IPS-18a (cell line): ENCODE data around the gene MCHR1.
A peak's percentile ranks its signal among the peaks of the same experiment; 100 is the strongest.
"Not testable (repeated sequence)": the region's sequence is repeated elsewhere in the genome, so short reads cannot be mapped to it uniquely, and the experiment has no call there.

Experiments used
- H3K27ac ChIP-seq: one replicate; pipeline ENCODE4 v1.5.1; 2013; ENCODE audit warnings: low read length
- H3K27me3 ChIP-seq: one replicate; pipeline ENCODE4 v1.6.1; 2013; ENCODE audit warnings: mild to moderate bottlenecking, low read length; ENCODE audit not compliant: control insufficient read depth, insufficient read depth
- H3K36me3 ChIP-seq: one replicate; pipeline ENCODE4 v1.6.1; 2013; ENCODE audit warnings: low read depth, low read length; ENCODE audit not compliant: control insufficient read depth
- H3K4me1 ChIP-seq: one replicate; pipeline ENCODE4 v1.6.1; 2013; ENCODE audit warnings: low read depth, low read length; ENCODE audit not compliant: control insufficient read depth
- H3K4me3 ChIP-seq: one replicate; pipeline ENCODE4 v1.5.1; 2013; ENCODE audit warnings: low read length
- H3K9ac ChIP-seq: one replicate; pipeline ENCODE4 v1.6.1; 2013; ENCODE audit warnings: mild to moderate bottlenecking, low read length, moderate library complexity
- H3K9me3 ChIP-seq: one replicate; pipeline ENCODE4 v1.6.1; 2013; ENCODE audit warnings: low read depth, low read length; ENCODE audit not compliant: control insufficient read depth

Gene MCHR1

DNA sequence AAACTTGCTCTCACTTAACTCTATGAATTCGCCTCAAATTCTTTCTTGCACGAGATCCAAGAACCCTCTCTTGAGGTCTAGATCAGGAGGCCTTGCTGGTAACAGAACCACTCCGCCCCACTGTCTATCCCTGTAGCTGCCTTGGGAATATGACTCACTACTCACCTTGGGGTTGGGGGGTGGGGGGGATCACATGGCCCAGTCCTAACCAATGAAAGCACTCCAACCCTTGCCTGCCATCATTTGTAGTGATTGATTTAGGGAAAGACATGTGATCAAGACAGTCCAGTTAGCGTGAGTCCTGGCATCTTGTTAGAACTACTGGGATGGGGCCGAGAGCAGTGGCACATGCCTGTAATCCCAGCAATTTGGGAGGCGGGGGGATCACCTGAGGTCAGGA is 38.0 kb upstream of the MCHR1 start:
- Histone ChIP-seq H3K27me3 (peaks cover 9% of the 10 kb centered on the region), H3K9ac (no peak overlapping the region), H3K4me1 (no peaks in the 10 kb centered on the region), H3K9me3 (no peaks in the 10 kb centered on the region), H3K4me3 (no peak overlapping the region), H3K36me3 (no peaks in the 10 kb centered on the region), H3K27ac (no peak overlapping the region)

DNA sequence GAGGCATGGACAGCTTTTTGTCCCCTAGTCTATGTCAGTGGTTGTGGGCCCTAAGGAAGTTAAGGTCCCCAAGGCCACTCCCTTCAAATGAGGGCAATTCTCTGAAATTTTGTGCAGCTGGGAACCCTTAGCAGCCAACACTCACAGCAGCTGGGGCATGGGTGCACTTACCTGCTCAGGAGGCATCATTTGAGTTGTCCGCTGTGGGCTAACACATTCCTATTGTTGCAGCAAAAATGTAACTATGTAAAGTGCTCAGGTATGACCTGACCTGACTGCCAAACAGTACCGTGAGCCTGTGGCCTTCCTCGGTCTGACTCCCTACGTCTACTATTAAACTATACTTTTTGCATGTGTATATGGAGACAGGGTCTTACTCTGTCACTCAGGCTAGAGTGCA is 37.0 kb upstream of the MCHR1 start:
- H3K9ac ChIP-seq, result no peak overlapping the region
- H3K4me3 ChIP-seq, result no peak overlapping the region
- H3K27ac ChIP-seq, result no peak overlapping the region
- no peaks in the 10 kb centered on the region for H3K36me3 ChIP-seq
- no peaks in the 10 kb centered on the region for H3K9me3 ChIP-seq
- H3K27me3 ChIP-seq, result peaks cover 9% of the 10 kb centered on the region
- H3K4me1 ChIP-seq, result no peaks in the 10 kb centered on the region

DNA sequence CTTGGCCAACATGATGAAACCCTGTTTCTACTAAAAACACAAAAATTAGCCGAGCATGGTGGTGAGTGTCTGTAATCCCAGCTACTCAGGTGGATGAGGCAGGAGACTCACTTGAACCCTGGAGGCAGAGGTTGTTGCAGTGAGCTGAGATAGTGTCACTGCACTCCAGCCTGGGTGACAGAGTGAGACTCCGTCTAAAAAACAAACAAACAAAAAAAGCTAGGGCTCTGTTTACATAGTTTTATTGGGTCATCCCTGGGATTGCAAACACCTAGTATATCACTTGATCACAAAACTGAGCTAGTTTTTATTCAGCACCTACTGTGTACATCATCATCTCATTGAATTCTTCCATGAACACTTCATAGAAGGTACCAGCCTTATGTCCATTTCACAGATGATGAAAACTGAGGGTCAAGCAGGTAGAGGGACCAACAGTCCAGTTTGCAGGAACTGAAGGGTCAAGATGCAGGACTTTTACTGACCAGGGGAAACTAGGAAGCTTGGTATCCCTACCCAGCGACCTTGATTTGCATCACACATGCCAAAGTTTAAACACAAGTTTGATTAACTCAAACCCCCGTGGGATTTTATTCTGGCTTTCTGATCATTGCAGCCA is 33.6 kb upstream of the MCHR1 start:
- Histone ChIP-seq H3K4me3 (no peak overlapping the region), H3K27ac (no peak overlapping the region), H3K27me3 (no peaks in the 10 kb centered on the region), H3K9ac (no peak overlapping the region), H3K4me1 (no peaks in the 10 kb centered on the region), H3K36me3 (no peaks in the 10 kb centered on the region), H3K9me3 (no peaks in the 10 kb centered on the region)

DNA sequence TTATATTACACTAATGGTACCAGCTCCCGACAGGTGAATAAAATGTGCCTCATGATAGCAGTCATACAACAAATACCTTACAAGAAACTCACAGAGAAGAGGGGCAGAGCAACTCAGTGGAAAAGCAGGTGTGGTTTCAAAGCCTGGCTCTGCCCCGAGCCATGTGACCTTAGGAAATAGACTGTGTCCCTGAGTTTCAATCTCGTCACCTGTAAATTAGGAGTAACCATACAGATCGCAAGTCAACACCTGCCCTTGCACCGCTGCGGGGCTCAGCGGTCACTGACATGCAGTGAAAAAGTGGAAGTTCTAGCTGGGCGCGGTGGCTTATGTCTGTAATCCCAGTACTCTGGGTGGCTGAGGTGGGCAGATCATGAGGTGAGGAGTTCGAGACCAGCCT is 30.9 kb upstream of the MCHR1 start:
- no peak overlapping the region for H3K4me3 ChIP-seq

DNA sequence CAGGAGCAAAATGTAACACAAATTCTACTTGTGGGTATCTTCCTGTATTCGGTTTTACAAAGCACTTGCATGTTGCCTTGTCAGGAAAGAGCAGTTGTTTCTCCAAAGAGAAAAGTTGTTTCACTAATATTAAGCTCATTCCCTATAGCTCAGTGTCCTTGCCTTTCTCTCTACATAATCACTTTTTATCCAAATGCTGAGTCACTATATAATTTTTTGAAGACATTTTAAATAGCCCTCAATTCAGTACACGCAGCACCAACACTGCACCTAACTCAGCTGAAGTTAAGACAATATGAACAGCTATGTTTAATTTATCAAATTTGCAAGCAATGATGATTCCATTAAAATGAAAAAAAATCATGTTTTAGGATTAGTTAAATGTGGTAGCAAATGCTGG is 28.2 kb upstream of the MCHR1 start:
- no peaks in the 10 kb centered on the region for H3K27me3 ChIP-seq
- no peaks in the 10 kb centered on the region for H3K9me3 ChIP-seq
- no peaks in the 10 kb centered on the region for H3K4me1 ChIP-seq
- H3K27ac ChIP-seq, result no peak overlapping the region
- no peak overlapping the region for H3K4me3 ChIP-seq
- no peak overlapping the region for H3K9ac ChIP-seq
- H3K36me3 ChIP-seq, result no peaks in the 10 kb centered on the region

More for the DNA sequence above, 30.9 kb upstream of the MCHR1 start:
- Histone ChIP-seq H3K27ac (no peak overlapping the region), H3K27me3 (no peaks in the 10 kb centered on the region), H3K4me1 (no peaks in the 10 kb centered on the region), H3K9me3 (no peaks in the 10 kb centered on the region), H3K9ac (no peak overlapping the region), H3K36me3 (no peaks in the 10 kb centered on the region)

DNA sequence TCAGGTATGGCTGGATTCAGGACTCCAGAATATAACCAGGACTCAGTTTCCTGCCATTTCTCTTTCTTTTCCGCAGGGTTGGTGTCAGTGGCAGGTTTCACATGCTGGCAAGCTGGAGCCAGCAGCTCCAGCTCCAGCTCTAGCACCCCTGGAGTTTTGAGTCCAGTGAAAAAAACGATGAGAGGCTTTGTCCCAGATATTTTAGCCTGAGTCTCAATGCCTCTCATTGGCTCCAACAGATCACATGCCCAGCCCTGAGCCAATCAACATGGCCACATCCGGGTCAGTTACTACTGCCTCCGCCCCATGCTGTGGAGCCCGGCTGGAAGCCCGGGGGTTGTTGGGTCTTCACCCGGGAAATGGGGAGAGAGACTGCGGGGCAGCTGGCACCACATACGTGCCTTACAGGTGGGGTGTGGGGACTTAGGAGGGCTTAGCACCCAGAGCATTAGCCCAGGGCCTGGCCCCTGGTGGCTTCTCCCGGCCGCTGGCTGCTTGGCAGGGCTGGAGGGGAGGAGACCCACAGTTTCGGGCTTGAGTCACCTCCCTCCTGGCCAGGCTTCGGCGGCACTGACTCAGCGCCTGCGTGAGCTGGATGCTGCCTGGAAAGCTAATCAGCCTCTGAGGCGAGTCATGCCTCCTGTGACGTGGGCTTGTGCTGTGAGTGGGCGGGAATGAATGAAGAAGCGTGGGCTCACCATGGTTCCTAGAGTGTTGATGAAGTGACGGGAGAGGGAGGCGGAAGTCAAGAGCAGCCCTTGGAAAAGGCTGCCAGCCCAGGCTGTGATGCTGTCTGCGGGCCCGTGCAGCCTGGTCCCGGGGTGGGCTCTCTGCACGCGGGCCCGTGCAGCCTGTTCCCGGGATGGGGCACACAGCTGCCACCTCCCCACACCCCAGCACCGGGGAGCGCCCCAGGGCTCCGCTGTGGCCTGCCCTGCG is 27.5 kb upstream of the MCHR1 start:
- Histone ChIP-seq H3K27me3 (no peaks in the 10 kb centered on the region), H3K4me3 (peak overlapping the region; percentile 30), H3K9ac (no peak overlapping the region), H3K36me3 (no peaks in the 10 kb centered on the region), H3K9me3 (no peaks in the 10 kb centered on the region), H3K27ac (peak overlapping the region; percentile 51), H3K4me1 (no peaks in the 10 kb centered on the region)

DNA sequence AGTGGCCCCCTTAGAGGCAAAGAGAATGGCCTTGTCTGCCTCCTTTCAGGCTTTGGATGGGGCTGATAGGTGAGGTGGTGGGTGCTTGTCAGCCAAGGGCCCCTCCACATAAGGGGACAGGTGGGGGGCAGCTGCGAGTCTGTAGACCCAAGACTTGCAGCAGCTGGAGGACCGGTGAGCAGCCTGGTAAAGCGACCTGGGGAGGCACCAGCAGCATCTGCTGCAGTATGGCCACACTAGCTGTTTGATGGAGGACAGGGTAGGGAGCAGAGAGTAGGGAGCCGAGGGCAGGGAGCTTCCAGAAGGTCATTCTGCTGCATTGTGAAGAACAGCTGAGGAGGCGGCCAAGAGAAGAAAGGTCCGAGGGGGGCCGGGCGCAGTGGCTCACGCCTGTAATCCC is 25.9 kb upstream of the MCHR1 start:
- Histone ChIP-seq H3K36me3 (no peaks in the 10 kb centered on the region), H3K27me3 (no peaks in the 10 kb centered on the region), H3K4me1 (no peaks in the 10 kb centered on the region), H3K9ac (no peak overlapping the region), H3K4me3 (no peak overlapping the region), H3K9me3 (no peaks in the 10 kb centered on the region), H3K27ac (no peak overlapping the region)

DNA sequence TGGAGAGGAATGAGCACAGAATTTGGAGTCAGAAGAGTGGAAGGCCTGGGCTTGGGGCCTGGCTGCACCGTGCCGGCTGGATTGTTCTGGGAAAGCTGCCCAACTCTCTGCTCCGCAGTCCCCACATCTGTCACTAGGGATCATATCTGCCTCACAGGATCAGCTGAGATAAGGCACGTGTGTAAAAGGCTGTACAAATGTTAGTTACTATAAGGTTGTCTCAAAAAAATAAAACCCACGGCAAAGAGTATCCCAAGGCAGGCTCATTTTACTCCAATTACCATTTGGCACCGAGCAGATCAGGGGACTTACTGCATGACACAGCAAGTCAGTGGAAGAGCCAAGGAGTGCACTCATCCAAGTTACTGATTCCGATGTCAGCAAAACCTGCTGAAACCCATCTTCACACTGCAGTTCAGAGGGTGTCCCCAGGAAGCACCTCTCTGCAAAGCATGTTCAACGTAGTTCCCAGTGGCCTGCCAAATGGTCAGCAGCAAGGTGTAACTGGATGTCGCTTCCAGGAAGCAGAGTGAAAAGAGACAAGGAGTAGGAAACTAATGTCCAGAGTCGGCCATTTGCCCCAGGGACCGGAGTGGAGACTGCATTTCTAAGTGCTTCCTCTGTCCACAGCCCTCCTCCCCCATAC is 24.6 kb upstream of the MCHR1 start:
- no peaks in the 10 kb centered on the region for H3K27me3 ChIP-seq
- H3K4me3 ChIP-seq, result no peak overlapping the region
- H3K36me3 ChIP-seq, result no peaks in the 10 kb centered on the region
- H3K27ac ChIP-seq, result no peak overlapping the region
- no peaks in the 10 kb centered on the region for H3K9me3 ChIP-seq
- H3K4me1 ChIP-seq, result no peaks in the 10 kb centered on the region
- H3K9ac ChIP-seq, result no peak overlapping the region

DNA sequence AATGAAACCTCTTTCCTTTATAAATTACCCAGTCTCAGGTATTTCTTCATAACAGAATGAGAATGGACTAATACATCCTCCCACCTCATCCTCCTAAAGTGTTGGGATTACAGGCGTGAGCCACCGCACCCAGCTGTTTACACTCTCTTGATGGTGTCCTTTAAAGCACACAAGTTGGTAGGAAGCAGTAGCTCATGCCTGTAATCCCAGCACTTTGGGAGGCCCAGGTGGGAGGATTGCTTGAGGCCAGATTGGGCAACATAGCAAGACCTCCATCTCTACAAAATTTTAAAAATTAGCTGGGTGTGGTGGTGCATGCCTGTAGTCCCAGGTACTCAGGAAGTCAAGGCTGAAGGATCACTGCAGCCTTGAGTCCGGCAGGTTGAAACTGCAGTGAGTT is 23.3 kb upstream of the MCHR1 start:
- H3K9me3 ChIP-seq, H3K36me3 ChIP-seq, H3K27me3 ChIP-seq, H3K4me3 ChIP-seq, H3K9ac ChIP-seq, H3K4me1 ChIP-seq, H3K27ac ChIP-seq: not testable (repeated sequence)

DNA sequence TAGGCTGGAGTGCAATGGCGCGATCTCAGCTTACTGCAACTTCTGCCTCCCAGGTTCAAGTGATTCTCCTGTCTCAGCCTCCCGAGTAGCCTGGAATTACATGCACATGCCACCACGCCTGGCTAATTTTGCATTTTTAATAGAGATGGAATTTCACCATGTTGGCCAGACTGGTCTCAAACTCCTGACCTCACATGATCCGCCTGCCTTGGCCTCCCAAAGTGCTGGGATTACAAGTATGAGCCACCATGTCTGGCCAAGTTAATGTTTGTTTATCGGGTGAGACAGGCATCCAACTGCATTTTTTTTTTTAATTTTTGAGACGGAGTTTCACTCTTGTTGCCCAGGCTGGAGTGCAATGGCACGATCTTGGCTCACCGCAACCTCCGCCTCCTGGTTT is 22.6 kb upstream of the MCHR1 start:
- not testable (repeated sequence) for H3K4me1 ChIP-seq, H3K36me3 ChIP-seq, H3K27ac ChIP-seq, H3K4me3 ChIP-seq, H3K9me3 ChIP-seq, H3K9ac ChIP-seq, H3K27me3 ChIP-seq

DNA sequence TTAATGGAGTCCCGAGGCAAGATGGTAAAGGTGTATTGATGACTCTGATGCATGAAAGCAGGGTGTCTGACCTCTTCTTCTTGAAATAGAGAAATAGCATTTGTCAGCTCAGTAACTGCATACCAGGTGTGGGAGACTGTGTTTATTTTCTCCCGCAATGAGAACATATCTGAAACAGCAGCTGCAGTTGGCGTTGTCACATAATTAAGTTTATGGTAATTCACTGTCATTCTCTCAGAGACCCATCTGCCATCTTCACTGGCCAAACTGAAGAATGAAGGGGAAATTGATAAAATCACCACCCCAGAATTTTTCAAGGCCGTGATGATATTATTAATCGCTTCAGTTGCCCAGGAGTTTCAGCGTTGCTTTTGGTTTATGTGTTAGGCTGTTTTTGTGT is 20.1 kb upstream of the MCHR1 start:
- H3K27me3 ChIP-seq, result no peaks in the 10 kb centered on the region
- H3K4me1 ChIP-seq, result no peaks in the 10 kb centered on the region
- H3K9me3 ChIP-seq, result no peaks in the 10 kb centered on the region

More for the DNA sequence above, 20.1 kb upstream of the MCHR1 start:
- Histone ChIP-seq H3K4me3 (no peak overlapping the region), H3K27ac (no peak overlapping the region), H3K9ac (no peak overlapping the region), H3K36me3 (no peaks in the 10 kb centered on the region)
